Measurements from ENCODE around the gene DAGLB.
"Not testable (repeated sequence)": the region's sequence is repeated elsewhere in the genome, so short reads cannot be mapped to it uniquely, and the experiment has no call there.

Gene DAGLB

GRCh38 chr7:6398943-6399342 is 48.8 kb downstream of the DAGLB start:
- DNase-seq (ENCODE audit: low read depth in 2 of 2), result no peak

- not testable (repeated sequence) for DNase-seq (ENCODE audit: low read depth in 2 of 2)
Measured at GRCh38 chr7:6397759-6398495, 49.8 kb downstream of the DAGLB start.

- no peak for DNase-seq (ENCODE audit: low read depth in 2 of 2)
Measured at GRCh38 chr7:6395898-6396595, 51.7 kb downstream of the DAGLB start.

GRCh38 chr7:6394114-6394513 is 53.6 kb downstream of the DAGLB start:
- no peak for DNase-seq (ENCODE audit: low read depth in 2 of 2)

GRCh38 chr7:6393667-6394056 is 54.1 kb downstream of the DAGLB start:
- no peak for DNase-seq (ENCODE audit: low read depth in 2 of 2)

- DNase-seq (ENCODE audit: low read depth in 2 of 2), result peak; percentile 37 to 49
Measured at GRCh38 chr7:6392712-6393666, 54.8 kb downstream of the DAGLB start.

- DNase-seq (ENCODE audit: low read depth in 2 of 2), result no peak
Measured at GRCh38 chr7:6389728-6390127, 58.0 kb downstream of the DAGLB start.

GRCh38 chr7:6387734-6388294 is 59.9 kb downstream of the DAGLB start:
- DNase-seq (ENCODE audit: low read depth in 2 of 2), result no peak

GRCh38 chr7:6386779-6387178 is 61.0 kb downstream of the DAGLB start:
- DNase-seq (ENCODE audit: low read depth in 2 of 2), result no peak

GRCh38 chr7:6385909-6386560 is 61.7 kb downstream of the DAGLB start:
- no peak for DNase-seq (ENCODE audit: low read depth in 2 of 2)

- no peak for DNase-seq (ENCODE audit: low read depth in 2 of 2)
Measured at GRCh38 chr7:6385110-6385781, 62.5 kb downstream of the DAGLB start.

GRCh38 chr7:6384327-6384726 is 63.4 kb downstream of the DAGLB start:
- no peak for DNase-seq (ENCODE audit: low read depth in 2 of 2)

- no peak for DNase-seq (ENCODE audit: low read depth in 2 of 2)
Measured at GRCh38 chr7:6382817-6383216, 64.9 kb downstream of the DAGLB start.

GRCh38 chr7:6381846-6382245 is 65.9 kb downstream of the DAGLB start:
- DNase-seq (ENCODE audit: low read depth in 2 of 2), result not testable (repeated sequence)

GRCh38 chr7:6380310-6381095 is 67.3 kb downstream of the DAGLB start:
- DNase-seq (ENCODE audit: low read depth in 2 of 2), result no peak

- DNase-seq (ENCODE audit: low read depth in 2 of 2), result no peak
Measured at GRCh38 chr7:6379886-6380285, 67.9 kb downstream of the DAGLB start.

GRCh38 chr7:6378556-6378955 is 69.2 kb downstream of the DAGLB start:
- DNase-seq (ENCODE audit: low read depth in 2 of 2), result not testable (repeated sequence)

GRCh38 chr7:6376820-6377219 is 70.9 kb downstream of the DAGLB start:
- no peak for DNase-seq (ENCODE audit: low read depth in 2 of 2)

- DNase-seq (ENCODE audit: low read depth in 2 of 2), result no peak
Measured at GRCh38 chr7:6375348-6376101, 72.2 kb downstream of the DAGLB start.

Measured in stimulated activated CD4-positive, alpha-beta T cell treated with anti-CD3 and anti-CD28 coated beads, Interleukin-4, amount 100 ng/mL, for 48 hours (primary cell).